ENCODE measurements around the gene PRPF4.

Gene PRPF4

GRCh38 chr9:113302792-113303418, 27.4 kb downstream of the PRPF4 start, which contains the start of gene RNF183:
Gene RNF183, minus strand, starts transcription at chr9:113303376. Its CDS starts 5,192 bp downstream, at chr9:113298184.
- H3K27ac ChIP-seq, result no peak within 1 kb of the TSS
- TF ChIP-seq, protein P1, sequence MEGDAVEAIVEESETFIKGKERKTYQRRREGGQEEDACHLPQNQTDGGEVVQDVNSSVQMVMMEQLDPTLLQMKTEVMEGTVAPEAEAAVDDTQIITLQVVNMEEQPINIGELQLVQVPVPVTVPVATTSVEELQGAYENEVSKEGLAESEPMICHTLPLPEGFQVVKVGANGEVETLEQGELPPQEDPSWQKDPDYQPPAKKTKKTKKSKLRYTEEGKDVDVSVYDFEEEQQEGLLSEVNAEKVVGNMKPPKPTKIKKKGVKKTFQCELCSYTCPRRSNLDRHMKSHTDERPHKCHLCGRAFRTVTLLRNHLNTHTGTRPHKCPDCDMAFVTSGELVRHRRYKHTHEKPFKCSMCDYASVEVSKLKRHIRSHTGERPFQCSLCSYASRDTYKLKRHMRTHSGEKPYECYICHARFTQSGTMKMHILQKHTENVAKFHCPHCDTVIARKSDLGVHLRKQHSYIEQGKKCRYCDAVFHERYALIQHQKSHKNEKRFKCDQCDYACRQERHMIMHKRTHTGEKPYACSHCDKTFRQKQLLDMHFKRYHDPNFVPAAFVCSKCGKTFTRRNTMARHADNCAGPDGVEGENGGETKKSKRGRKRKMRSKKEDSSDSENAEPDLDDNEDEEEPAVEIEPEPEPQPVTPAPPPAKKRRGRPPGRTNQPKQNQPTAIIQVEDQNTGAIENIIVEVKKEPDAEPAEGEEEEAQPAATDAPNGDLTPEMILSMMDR (conservative IDR thresholded peaks at IDR 0.05), result no peak

DNA sequence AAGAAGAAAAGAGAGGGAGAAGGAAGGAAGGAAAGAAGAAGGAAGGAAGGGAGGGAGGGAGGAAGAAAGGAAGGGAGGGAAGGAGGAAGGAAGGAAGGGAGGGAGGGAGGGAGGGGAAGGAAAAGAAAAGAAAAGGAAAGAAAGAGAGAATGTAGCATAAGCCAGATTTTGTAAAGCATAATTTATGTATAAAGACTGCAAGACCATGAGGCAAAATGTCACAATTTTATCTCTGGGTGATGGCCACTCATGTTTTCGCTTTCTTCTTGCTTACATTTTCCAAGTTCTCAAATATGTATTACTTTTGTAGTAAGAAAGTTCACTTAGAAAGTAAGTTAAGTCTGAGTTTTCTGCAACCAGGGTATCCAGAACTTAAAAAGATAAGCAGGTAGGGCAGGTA, 31.1 kb downstream of the PRPF4 start:
- TF ChIP-seq, protein P1 (conservative IDR thresholded peaks at IDR 0.05), result no peak
- no peak overlapping the region for H3K27ac ChIP-seq

- no peak overlapping the region for H3K27ac ChIP-seq
- TF ChIP-seq, protein P1 (conservative IDR thresholded peaks at IDR 0.05), result no peak
These were observed 32.0 kb downstream of the PRPF4 start for GRCh38 chr9:113307396-113307975.

DNA sequence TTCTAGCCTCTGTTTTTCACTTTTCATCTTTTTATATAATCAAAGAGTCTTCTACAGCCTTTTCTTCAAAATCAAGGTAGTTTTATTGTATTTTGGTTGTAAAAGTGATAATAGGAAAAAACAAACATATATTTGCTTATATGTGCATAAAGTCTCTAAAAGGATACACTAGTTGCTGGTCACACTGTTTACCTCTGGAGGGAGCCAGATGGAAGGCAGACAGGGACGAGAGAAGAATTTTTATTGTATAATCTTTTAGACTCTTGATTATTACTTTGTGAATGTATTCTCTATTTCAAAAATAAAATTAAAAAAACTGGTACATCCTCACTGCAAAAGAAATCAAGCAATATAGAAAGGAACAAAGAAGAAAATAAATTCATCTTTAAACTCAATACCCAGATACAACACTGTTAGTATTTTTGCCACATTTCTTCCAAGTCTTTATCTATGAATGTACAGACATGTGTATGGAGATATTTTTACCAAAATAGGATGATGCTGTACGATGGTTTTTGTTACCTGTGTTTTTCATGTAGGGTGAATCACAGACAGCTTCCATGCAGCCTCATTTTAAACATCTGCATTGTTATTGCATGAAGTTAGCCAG, 33.9 kb downstream of the PRPF4 start:
- TF ChIP-seq, protein P1 (conservative IDR thresholded peaks at IDR 0.05), result peak; percentile 96
- H3K27ac ChIP-seq, result peak overlapping the region; percentile 41; the same call in 1 of the 2 replicates

GRCh38 chr9:113310538-113310937, 35.1 kb downstream of the PRPF4 start:
- TF ChIP-seq, protein P1 (conservative IDR thresholded peaks at IDR 0.05), result no peak
- H3K27ac ChIP-seq, result peak overlapping the region; percentile 41

DNA sequence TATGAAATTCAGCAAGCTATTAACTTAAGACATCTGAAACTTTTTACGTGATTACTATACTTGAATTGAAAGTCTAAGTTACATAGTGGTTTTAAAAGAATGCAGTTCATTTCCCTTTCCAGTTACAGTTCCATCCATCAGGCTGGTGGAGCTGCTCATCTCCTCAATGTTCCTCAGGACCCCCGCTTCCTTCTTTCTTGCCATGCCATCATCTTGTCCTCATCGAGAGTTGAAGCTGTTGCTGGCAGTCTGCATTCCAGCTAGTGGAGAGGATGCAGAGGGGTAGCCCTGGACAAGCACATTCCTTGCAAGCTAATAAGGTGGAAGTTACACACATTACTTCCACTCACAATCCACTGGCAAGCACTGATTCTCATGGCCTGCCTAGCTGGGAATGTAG, 36.5 kb downstream of the PRPF4 start:
- TF ChIP-seq, protein P1 (conservative IDR thresholded peaks at IDR 0.05), result no peak
- no peak overlapping the region for H3K27ac ChIP-seq

DNA sequence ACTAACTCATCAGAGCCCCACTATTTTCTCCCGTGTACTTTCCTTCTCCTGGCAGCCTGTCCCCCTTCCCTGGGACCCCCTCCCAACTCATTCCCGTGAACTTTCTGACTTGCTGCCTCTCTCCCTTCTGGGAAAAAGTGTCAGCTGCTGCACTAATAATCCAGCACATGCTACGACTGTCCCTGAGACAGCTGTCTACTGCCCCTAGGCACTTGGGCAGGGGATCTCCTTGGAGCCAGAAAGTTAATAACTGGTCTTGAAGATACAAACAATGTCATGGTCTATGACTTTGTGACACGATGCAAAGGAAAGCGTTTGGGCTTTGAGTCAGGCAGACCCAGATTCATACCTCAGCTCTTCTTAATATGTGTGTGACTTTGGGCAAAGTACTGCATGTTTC, 37.8 kb downstream of the PRPF4 start:
- TF ChIP-seq, protein P1 (conservative IDR thresholded peaks at IDR 0.05), result no peak
- no peak overlapping the region for H3K27ac ChIP-seq
